Measurements from ENCODE around the gene PIK3R1.

- TF ChIP-seq CTCF (IDR thresholded peaks at IDR 0.05) (peak; percentile 84), EZH2 (IDR thresholded peaks at IDR 0.05) (no peak)
These were observed 37.4 kb downstream of the PIK3R1 start for GRCh38 chr5:68252673-68253623.

All from neural progenitor cell (in vitro differentiated cells).